HG03159 (cell line): ENCODE data around the gene GMPPB.

ENCODE experiments used
- ATAC-seq: cut with Tn5 transposase; IDR thresholded peaks from one replicate; pipeline ENCODE4 v1.9.1; 2021; ENCODE audit warnings: mild to moderate bottlenecking, moderate library complexity; ENCODE audit not compliant: unreplicated experiment

The GMPPB gene

DNA sequence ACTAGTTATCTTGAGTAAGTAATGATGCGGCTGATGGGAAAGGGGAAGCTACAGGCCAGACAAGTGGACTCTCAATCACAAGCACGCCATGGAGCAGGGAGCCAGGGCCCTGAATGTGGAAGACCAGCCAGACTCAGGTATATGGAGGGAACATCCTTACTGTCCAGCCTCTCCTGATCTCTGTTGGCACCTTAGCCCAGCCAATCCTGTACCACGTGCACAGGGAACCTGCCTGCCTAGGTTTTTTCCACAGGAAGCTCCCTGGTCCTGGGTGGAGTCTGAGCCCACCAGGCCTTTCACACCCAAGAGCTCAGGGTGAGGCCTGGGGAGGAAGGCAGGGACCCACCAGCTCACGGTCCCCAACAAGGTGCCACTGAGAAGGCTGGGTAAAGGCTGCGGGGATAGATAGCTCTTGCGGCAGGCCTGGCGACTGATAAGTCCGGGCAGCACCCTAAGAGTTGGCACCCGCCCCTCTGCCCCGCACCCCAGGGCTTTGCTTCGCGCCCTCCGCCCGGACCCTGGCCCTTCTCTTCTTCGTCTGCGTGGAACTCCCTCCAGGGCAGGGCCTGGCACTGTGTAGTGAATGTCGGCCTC is 50.5 kb downstream of the GMPPB start:
- no peak for ATAC-seq

DNA sequence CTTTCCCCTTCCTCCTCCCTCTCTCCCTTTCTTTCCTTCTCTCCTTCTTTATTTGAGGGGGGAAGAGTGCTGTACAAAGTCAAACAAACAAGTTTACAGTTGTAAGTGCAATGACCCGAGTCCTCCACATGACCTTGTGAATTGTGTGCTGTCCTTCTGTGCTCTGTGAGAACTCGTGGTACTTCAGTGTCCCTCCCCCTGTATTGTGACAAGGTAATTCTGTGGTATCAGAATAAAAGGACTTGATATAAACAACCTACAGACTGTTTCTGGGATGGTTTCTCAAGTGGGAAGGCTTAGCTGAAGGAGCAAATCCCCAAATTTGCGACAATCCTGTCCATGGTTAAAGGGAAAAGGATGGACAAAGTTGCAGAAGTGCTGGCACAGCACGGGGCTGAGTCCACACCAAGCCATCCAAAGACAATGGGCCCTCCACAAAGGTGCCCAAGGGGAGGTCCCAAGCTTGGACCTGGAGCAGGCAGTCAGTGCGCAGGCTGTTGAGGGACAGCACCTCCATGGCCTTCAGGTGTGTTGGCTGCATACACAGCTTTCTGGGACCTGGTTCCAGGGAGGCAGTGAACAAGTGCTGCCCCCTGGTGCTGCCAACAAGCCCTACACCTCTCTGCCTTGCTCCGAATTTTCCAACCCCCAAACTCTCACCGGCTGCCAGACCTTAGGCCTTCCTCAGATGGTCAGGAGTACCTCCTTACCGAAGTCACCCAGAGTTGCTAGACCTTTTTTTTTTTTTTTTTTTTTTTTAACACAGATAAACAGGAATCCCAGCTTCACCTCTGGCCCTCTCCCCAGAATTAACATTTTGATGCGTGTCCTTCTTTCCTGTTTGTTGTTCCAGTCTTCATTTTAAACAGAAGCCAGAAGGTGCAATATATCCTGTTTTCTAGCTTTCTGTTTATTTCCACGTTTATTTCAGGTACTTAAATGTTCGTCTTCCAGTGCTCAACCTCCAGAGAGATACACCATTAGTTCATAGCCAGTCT is 52.2 kb downstream of the GMPPB start:
- no peak for ATAC-seq

DNA sequence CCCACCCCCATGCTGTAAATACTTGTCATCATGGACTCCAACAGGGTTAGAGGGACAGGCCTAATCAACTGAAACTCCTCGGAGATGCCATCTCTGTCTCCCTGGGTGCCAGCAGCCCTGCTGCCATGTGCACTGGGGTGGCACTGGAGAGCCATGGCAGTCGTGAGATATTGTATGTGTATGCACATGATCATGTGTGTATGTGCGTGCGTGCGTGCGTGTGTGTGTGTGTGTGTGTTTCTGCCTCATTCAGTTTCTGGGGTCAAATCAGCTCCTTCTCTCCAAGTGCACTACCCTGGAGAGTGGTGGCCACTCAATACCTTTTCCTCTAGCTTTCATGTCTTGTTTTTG is 52.8 kb downstream of the GMPPB start:
- no peak for ATAC-seq
